CD4-positive, CD25-positive, alpha-beta regulatory T cell (primary cell): ENCODE measurements around the gene ZNF618. TPM values are rescaled to one million over a fixed set of nuclear protein-coding genes. Genes with fewer than 3 reads are reported as not detected.

Experiments
- ATAC-seq, 2 donors: fragments of 150-1000 bp; cut with Tn5 transposase; one replicate each; pipeline ENCODE4 v1.10.0; 2021; ENCODE audit warnings: low read depth in 2 of 2, moderate number of reproducible peaks in 2 of 2, moderate library complexity in 1 of 2
- DNase-seq, 3 donors: peaks; one replicate each; pipeline versions ENCODE4 v3.0.0 to v3.0.0-alpha.2; 2012 to 2022; ENCODE audit warnings: mixed read lengths in 1 of 3
- H3K27ac ChIP-seq: one replicate; pipeline ENCODE4 v1.7.0; 2013; ENCODE audit warnings: mild to moderate bottlenecking, low read length; ENCODE audit not compliant: insufficient read depth, poor library complexity, severe bottlenecking
- H3K27me3 ChIP-seq: one replicate; pipeline ENCODE4 v1.7.0; 2013; ENCODE audit warnings: low read length; ENCODE audit not compliant: control insufficient read depth, insufficient read depth
- H3K36me3 ChIP-seq: one replicate; pipeline ENCODE4 v1.7.0; 2013; ENCODE audit warnings: mild to moderate bottlenecking, low read length, moderate library complexity; ENCODE audit not compliant: control insufficient read depth, insufficient read depth
- H3K4me1 ChIP-seq: 2 replicates; pipeline ENCODE4 v1.7.0; 2013; ENCODE audit warnings: mild to moderate bottlenecking, low read length; ENCODE audit not compliant: insufficient read depth, control insufficient read depth, poor library complexity, severe bottlenecking
- H3K4me3 ChIP-seq: one replicate; pipeline ENCODE4 v1.7.0; 2013; ENCODE audit warnings: low read depth, mild to moderate bottlenecking, low read length, moderate library complexity
- H3K9me3 ChIP-seq, 2 experiments: 1 replicate in 1 of 2; 2 replicates in 1 of 2; pipeline ENCODE4 v1.7.0; 2013; ENCODE audit warnings: low read length in 2 of 2, mild to moderate bottlenecking in 1 of 2, moderate library complexity in 1 of 2; ENCODE audit not compliant: control insufficient read depth in 2 of 2
- H3K27ac Mint-ChIP-seq, 3 donors: one replicate each; pipeline ENCODE4 v1.8.0; 2020 to 2022; ENCODE audit warnings: mild to moderate bottlenecking in 3 of 3, mixed read lengths in 3 of 3, moderate library complexity in 2 of 3
- H3K27me3 Mint-ChIP-seq: one replicate; pipeline ENCODE4 v1.8.0; 2022; ENCODE audit warnings: mild to moderate bottlenecking, mixed read lengths
- H3K36me3 Mint-ChIP-seq: one replicate; pipeline ENCODE4 v1.8.0; 2020; ENCODE audit warnings: mixed read lengths
- H3K4me1 Mint-ChIP-seq, 4 donors: one replicate each; pipeline ENCODE4 v1.8.0; 2020 to 2022; ENCODE audit warnings: mixed read lengths in 4 of 4, mild to moderate bottlenecking in 1 of 4
- H3K4me3 Mint-ChIP-seq, 4 donors: one replicate each; pipeline ENCODE4 v1.8.0; 2020 to 2022; ENCODE audit warnings: mild to moderate bottlenecking in 4 of 4, mixed read lengths in 4 of 4, moderate library complexity in 3 of 4
- H3K9me3 Mint-ChIP-seq, 7 donors: one replicate each; pipeline ENCODE4 v1.8.0; 2020 to 2022; ENCODE audit warnings: mixed read lengths in 7 of 7, mild to moderate bottlenecking in 3 of 7, moderate library complexity in 2 of 7
- polyA plus RNA-seq, 4 donors: library from polyadenylated mRNA; unstranded; fragments of 300-500 nt; fragmentation: Illumina TruSeq; gene quantifications; one replicate each; pipeline ENCODE4 v1.2.3, GENCODE V29; 2021
- total RNA-seq: library from RNA; stranded (reverse); gene quantifications from one replicate; pipeline ENCODE4 v1.2.3, GENCODE V29; 2022

ZNF618 gene
- total and polyA plus RNA-seq, 5 donors from 2014 or later = 0.86 TPM; not detected in 4

- H3K9me3 Mint-ChIP-seq = peaks cover 0 to 6% (median 3%) of the 10 kb centered on the region in 7 donors
- Histone ChIP-seq H3K27me3 (no peaks in the 10 kb centered on the region), H3K4me3 (no peak overlapping the region), H3K36me3 (no peaks in the 10 kb centered on the region), H3K4me1 (no peaks in the 10 kb centered on the region), H3K9me3 (no peaks in the 10 kb centered on the region), H3K27ac (no peak overlapping the region)
- no peak overlapping the region for H3K27ac Mint-ChIP-seq
- ATAC-seq (no peak), DNase-seq (no peak)
- no peak overlapping the region for H3K4me3 Mint-ChIP-seq
- H3K36me3 Mint-ChIP-seq = no peaks in the 10 kb centered on the region
- H3K27me3 Mint-ChIP-seq = peaks cover 18% of the 10 kb centered on the region
- H3K4me1 Mint-ChIP-seq = no peaks in the 10 kb centered on the region
Measured at GRCh38 chr9:113920872-113921271, 44.8 kb downstream of the ZNF618 start.

- ATAC-seq (no peak), DNase-seq (no peak)
- Histone ChIP-seq H3K27ac (no peak overlapping the region), H3K36me3 (no peaks in the 10 kb centered on the region), H3K4me1 (no peaks in the 10 kb centered on the region), H3K4me3 (no peak overlapping the region), H3K27me3 (no peaks in the 10 kb centered on the region), H3K9me3 (no peaks in the 10 kb centered on the region)
- Mint-ChIP-seq H3K4me3 (no peak overlapping the region), H3K27me3 (peaks cover 21% of the 10 kb centered on the region), H3K4me1 (no peaks in the 10 kb centered on the region), H3K9me3 (peaks cover 0 to 6% (median 3%) of the 10 kb centered on the region in 7 donors), H3K27ac (no peak overlapping the region), H3K36me3 (no peaks in the 10 kb centered on the region)
Measured at GRCh38 chr9:113921396-113921925, 45.4 kb downstream of the ZNF618 start.

GRCh38 chr9:113922160-113922559, 46.1 kb downstream of the ZNF618 start:
- no peaks in the 10 kb centered on the region for H3K9me3 ChIP-seq
- Mint-ChIP-seq H3K9me3 (peaks cover 0 to 4% (median 3%) of the 10 kb centered on the region in 7 donors), H3K27ac (no peak overlapping the region), H3K36me3 (no peaks in the 10 kb centered on the region), H3K4me3 (no peak overlapping the region), H3K4me1 (no peaks in the 10 kb centered on the region), H3K27me3 (peaks cover 21% of the 10 kb centered on the region)
- no peaks in the 10 kb centered on the region for H3K36me3 ChIP-seq
- H3K4me1 ChIP-seq = no peaks in the 10 kb centered on the region
- no peak for DNase-seq
- no peak overlapping the region for H3K27ac ChIP-seq
- no peak for ATAC-seq
- H3K4me3 ChIP-seq = no peak overlapping the region
- no peaks in the 10 kb centered on the region for H3K27me3 ChIP-seq

GRCh38 chr9:113926211-113926610, 50.1 kb downstream of the ZNF618 start:
- Histone ChIP-seq H3K4me1 (no peaks in the 10 kb centered on the region), H3K27me3 (peaks cover 3% of the 10 kb centered on the region), H3K4me3 (no peak overlapping the region), H3K36me3 (no peaks in the 10 kb centered on the region), H3K9me3 (peaks cover 0 to 2% of the 10 kb centered on the region in 2 experiments), H3K27ac (no peak overlapping the region)
- ATAC-seq (no peak), DNase-seq (no peak)
- H3K9me3 Mint-ChIP-seq = peaks cover 0 to 8% (median 4%) of the 10 kb centered on the region in 7 donors
- no peak overlapping the region for H3K4me3 Mint-ChIP-seq
- no peaks in the 10 kb centered on the region for H3K36me3 Mint-ChIP-seq
- H3K4me1 Mint-ChIP-seq = no peaks in the 10 kb centered on the region
- no peak overlapping the region for H3K27ac Mint-ChIP-seq
- H3K27me3 Mint-ChIP-seq = peaks cover 21% of the 10 kb centered on the region

- H3K27me3 Mint-ChIP-seq = peaks cover 21% of the 10 kb centered on the region
- no peak overlapping the region for H3K27ac Mint-ChIP-seq
- Histone ChIP-seq H3K4me1 (no peaks in the 10 kb centered on the region), H3K27ac (no peak overlapping the region), H3K36me3 (no peaks in the 10 kb centered on the region), H3K4me3 (no peak overlapping the region), H3K27me3 (peaks cover 3% of the 10 kb centered on the region), H3K9me3 (peaks cover 0 to 2% of the 10 kb centered on the region in 2 experiments)
- ATAC-seq = no peak
- DNase-seq = no peak
- H3K4me1 Mint-ChIP-seq = no peaks in the 10 kb centered on the region
- no peaks in the 10 kb centered on the region for H3K36me3 Mint-ChIP-seq
- no peak overlapping the region for H3K4me3 Mint-ChIP-seq
- peaks cover 0 to 8% (median 4%) of the 10 kb centered on the region in 7 donors for H3K9me3 Mint-ChIP-seq
Measured at GRCh38 chr9:113927277-113927676, 51.2 kb downstream of the ZNF618 start.

- no peaks in the 10 kb centered on the region for H3K4me1 Mint-ChIP-seq
- Histone ChIP-seq H3K36me3 (no peaks in the 10 kb centered on the region), H3K27me3 (peaks cover 3% of the 10 kb centered on the region), H3K27ac (no peak overlapping the region), H3K9me3 (peaks cover 0 to 2% of the 10 kb centered on the region in 2 experiments), H3K4me3 (no peak overlapping the region), H3K4me1 (no peaks in the 10 kb centered on the region)
- H3K36me3 Mint-ChIP-seq = no peaks in the 10 kb centered on the region
- H3K27me3 Mint-ChIP-seq = peaks cover 18% of the 10 kb centered on the region
- H3K27ac Mint-ChIP-seq = no peak overlapping the region
- ATAC-seq (no peak), DNase-seq (no peak)
- H3K9me3 Mint-ChIP-seq = peaks cover 0 to 8% (median 3%) of the 10 kb centered on the region in 7 donors
- no peak overlapping the region for H3K4me3 Mint-ChIP-seq
Measured at GRCh38 chr9:113928269-113928668, 52.2 kb downstream of the ZNF618 start.

- Mint-ChIP-seq H3K4me3 (no peak overlapping the region), H3K9me3 (peaks cover 0 to 5% (median 2%) of the 10 kb centered on the region in 7 donors)
Measured at GRCh38 chr9:113929634-113930389, 53.7 kb downstream of the ZNF618 start.

GRCh38 chr9:113930390-113930783, 54.3 kb downstream of the ZNF618 start:
- Mint-ChIP-seq H3K27ac (no peak overlapping the region), H3K4me1 (no peaks in the 10 kb centered on the region), H3K9me3 (peaks cover 0 to 5% (median 2%) of the 10 kb centered on the region in 7 donors), H3K27me3 (peaks cover 8% of the 10 kb centered on the region), H3K4me3 (no peak overlapping the region), H3K36me3 (no peaks in the 10 kb centered on the region)
- DNase-seq (no peak), ATAC-seq (no peak)
- no peak overlapping the region for H3K4me3 ChIP-seq
- peaks cover 3% of the 10 kb centered on the region for H3K27me3 ChIP-seq
- H3K9me3 ChIP-seq = peaks cover 0 to 2% of the 10 kb centered on the region in 2 experiments
- no peaks in the 10 kb centered on the region for H3K4me1 ChIP-seq
- no peaks in the 10 kb centered on the region for H3K36me3 ChIP-seq
- no peak overlapping the region for H3K27ac ChIP-seq

More at GRCh38 chr9:113929634-113930389, 53.7 kb downstream of the ZNF618 start:
- H3K36me3 Mint-ChIP-seq = no peaks in the 10 kb centered on the region
- no peaks in the 10 kb centered on the region for H3K4me1 Mint-ChIP-seq
- H3K27me3 ChIP-seq = peaks cover 3% of the 10 kb centered on the region
- no peak for DNase-seq
- no peak for ATAC-seq
- no peak overlapping the region for H3K27ac Mint-ChIP-seq
- peaks cover 10% of the 10 kb centered on the region for H3K27me3 Mint-ChIP-seq
- H3K9me3 ChIP-seq = peaks cover 0 to 2% of the 10 kb centered on the region in 2 experiments
- H3K4me3 ChIP-seq = no peak overlapping the region
- H3K4me1 ChIP-seq = no peaks in the 10 kb centered on the region
- H3K36me3 ChIP-seq = no peaks in the 10 kb centered on the region
- no peak overlapping the region for H3K27ac ChIP-seq
